ENCODE results near the gene DHX16. TPM values are rescaled to one million over a fixed set of nuclear protein-coding genes. Genes with fewer than 3 reads are reported as not detected.

Gene DHX16
- total and polyA plus RNA-seq, 9 of the 15 experiments (the other 6 are each of a cell fraction or from before 2014, with no cell fraction given): 14.6 to 66.1 (median 47.5) TPM

GRCh38 chr6:30717845-30718720 is 45.3 kb upstream of the DHX16 start (continued):
- TF ChIP-seq IFI16 (CRISPR knock-in tag; IDR thresholded peaks at IDR 0.05): peak; percentile 64; the same call in 1 of the 2 replicates

- WGBS (ENCODE audit: insufficient coverage, low coverage, missing lambda C conversion rate): under 1% methylated on average over 48 of the region's 48 CpGs
- ATAC-seq (peak; percentile 78), DNase-seq (ENCODE audit: extremely low read depth in 1 of 4, low spot score in 3 of 4) (peak; percentile 96 to 100 (median 98)), FAIRE-seq (peak; percentile 99)
- Histone ChIP-seq H2AFZ (ENCODE audit: low read depth, low read length) (peak within 1 kb of the TSS; percentile 71), H4K20me1 (replicated peaks; ENCODE audit: control insufficient read depth, insufficient read depth, low read length) (peaks cover 9% of the 10 kb centered on the region), H3K9me1 (ENCODE audit: control insufficient read depth, insufficient read depth, low read length) (no peaks in the 10 kb centered on the region), H3K4me2 (ENCODE audit: insufficient read depth, low read length) (peak within 1 kb of the TSS; percentile 98), H3K27me3 (ENCODE audit: control insufficient read depth in 2 of 2, insufficient read depth in 2 of 2, low read length in 2 of 2) (no peaks in the 10 kb centered on the region), H3K27ac (ENCODE audit: extremely low read depth, low read depth, low read length) (peak within 1 kb of the TSS; percentile 98), H3K36me3 (ENCODE audit: control insufficient read depth, insufficient read depth, low read length) (peaks cover 38% of the 10 kb centered on the region), H3K4me1 (replicated peaks in 1 of 2; ENCODE audit: control insufficient read depth in 2 of 2, insufficient read depth in 2 of 2, low read length in 2 of 2) (peaks cover 8 to 15% of the 10 kb centered on the region in 2 experiments), H3K9me3 (replicated peaks; ENCODE audit: control insufficient read depth, insufficient read depth, low read depth, low read length) (no peaks in the 10 kb centered on the region), H3K4me3 (peak within 1 kb of the TSS; percentile 56), H3K9ac (ENCODE audit: insufficient read depth in 1 of 2, low read depth in 2 of 2, low read length in 2 of 2) (peak within 1 kb of the TSS; percentile 94 to 100), H3K79me2 (ENCODE audit: control insufficient read depth, insufficient read depth, low read length) (peaks cover 75% of the 10 kb centered on the region)
- BruUV-seq (replicated peaks): no TSS peak
- intact Hi-C loops (cut with micrococcal nuclease) (loop anchor here (1.0 kb wide), 3 partner anchors 30 to 100 kb away; partner anchors contain the start of genes MRPS18B and PPP1R10), in situ Hi-C loops (cut with MboI) (no loop called here)
- POLR2A ChIA-PET: interaction anchor here (0.6 to 27.1 kb wide), 23 partner anchors 12 to 989 kb away, joined by 3 to 524 read pairs (median 4); partner anchors contain the start of genes LY6G6F, NRM and PSORS1C2
- CTCF ChIA-PET (ENCODE audit: low intra/inter-chr PET ratio): no interaction called here
- TF ChIP-seq MGA (IDR thresholded peaks at IDR 0.05) (no peak; the same call in 1 of the 2 replicates), BCOR (IDR thresholded peaks at IDR 0.05) (peak; percentile 9; the same call in 1 of the 2 replicates)
These were observed 44.5 kb upstream of the DHX16 start, which contains the start of gene MDC1 for GRCh38 chr6:30717129-30717844. Gene MDC1, minus strand, starts transcription at chr6:30717281. Its CDS starts 2,106 bp downstream, at chr6:30715175.

Measured in K562 (cell line).